Right lobe of liver (tissue), 6 donors: ENCODE measurements around the gene MYLK4. TPM values are rescaled to one million over a fixed set of nuclear protein-coding genes. Genes with fewer than 3 reads are reported as not detected.

Experiments
- ATAC-seq, 4 donors: fragments of 200-7000 bp; cut with Tn5 transposase; one replicate each; pipeline ENCODE4 v1.9.1; 2020; ENCODE audit warnings: mild to moderate bottlenecking in 4 of 4, moderate library complexity in 4 of 4
- DNase-seq, 3 donors: peaks; one replicate each; pipeline ENCODE4 v3.0.0-alpha.2; 2020
- H3K27ac ChIP-seq, 3 donors: fragments of 200-600 bp; one replicate each; pipeline ENCODE4 v1.8.0; 2022
- H3K27me3 ChIP-seq, 2 donors: fragments of 200-600 bp; one replicate each; pipeline ENCODE4 v1.8.0; 2022
- H3K36me3 ChIP-seq, 4 donors: fragments of 200-600 bp; sonication (generic) in 1 of 4; one replicate each; pipeline versions ENCODE4 v1.5.1 to v1.8.0; 2017 to 2022; ENCODE audit warnings: control low read depth in 1 of 4
- H3K4me1 ChIP-seq, 4 donors: fragments of 200-600 bp; sonication (generic) in 1 of 4; one replicate each; pipeline versions ENCODE4 v1.5.1 to v1.8.0; 2017 to 2022; ENCODE audit warnings: control low read depth in 1 of 4
- H3K4me3 ChIP-seq, 3 donors: fragments of 200-600 bp; one replicate each; pipeline ENCODE4 v1.8.0; 2022
- H3K9me3 ChIP-seq, 4 donors: fragments of 200-600 bp; sonication (generic) in 1 of 4; one replicate each; pipeline versions ENCODE4 v1.5.1 to v1.8.0; 2017 to 2022; ENCODE audit warnings: control low read depth in 1 of 4
- POLR2A ChIP-seq: fragments of 450-650 bp; IDR thresholded peaks from one replicate; pipeline ENCODE4 v1.6.1; 2017; ENCODE audit warnings: antibody characterized with exemption, mild to moderate bottlenecking
- WGBS: methylation state at CpG from one replicate; pipeline ENCODE4 v1.1.6; 2018; ENCODE audit warnings: low coverage, low lambda C conversion rate; ENCODE audit not compliant: insufficient coverage; ENCODE audit errors: missing lambda C conversion rate; 5-methylcytosine and 5-hydroxymethylcytosine counted together
- intact Hi-C, 2 donors: fragments of 100-400 bp; cut with DNase I; formaldehyde crosslinking; loops; one replicate each; pipeline versions ENCODE4 v1.11.2 to v1.14.1; 2022
- total RNA-seq, 6 experiments: library from RNA; depleted of rRNA in 2 of 6; stranded (reverse); fragments of >200 nt in 2 of 6; fragmentation: NEBNext Ultra II Directional in 3 of 6; extraction: Animal tissue kit (Norgen Biotek cat#: 25700) in 3 of 6; gene quantifications; one replicate each; pipeline versions ENCODE4 v1.1.0 to v1.2.4, GENCODE V29; 2016 to 2023
- TF ChIP-seq, protein P1 (sequence below), 4 donors: fragments of 200-600 bp in 3 of 4; fragments of 450-650 bp in 1 of 4; IDR thresholded peaks; one replicate each; pipeline versions ENCODE4 v1.5.1 to v1.8.0; 2016 to 2022; ENCODE audit warnings: antibody characterized with exemption in 4 of 4, mild to moderate bottlenecking in 2 of 4
- donor health status: DM: no; HTN: yes; CAD: no.
- donor health status: DM: no; HTN: no; CAD: no.
- donor health status: DM: no; HTN: no; CAD: no.
- donor health status: DM: no; HTN: yes; CAD: no.
- donor health status: DM: no; HTN: yes; CAD: no.

The MYLK4 gene
- total RNA-seq, 6 experiments from 2014 or later = 0.22 to 0.46 (median 0.27) TPM; not detected in 1

- intact Hi-C loops = no loop called here
- TF ChIP-seq, protein P1, sequence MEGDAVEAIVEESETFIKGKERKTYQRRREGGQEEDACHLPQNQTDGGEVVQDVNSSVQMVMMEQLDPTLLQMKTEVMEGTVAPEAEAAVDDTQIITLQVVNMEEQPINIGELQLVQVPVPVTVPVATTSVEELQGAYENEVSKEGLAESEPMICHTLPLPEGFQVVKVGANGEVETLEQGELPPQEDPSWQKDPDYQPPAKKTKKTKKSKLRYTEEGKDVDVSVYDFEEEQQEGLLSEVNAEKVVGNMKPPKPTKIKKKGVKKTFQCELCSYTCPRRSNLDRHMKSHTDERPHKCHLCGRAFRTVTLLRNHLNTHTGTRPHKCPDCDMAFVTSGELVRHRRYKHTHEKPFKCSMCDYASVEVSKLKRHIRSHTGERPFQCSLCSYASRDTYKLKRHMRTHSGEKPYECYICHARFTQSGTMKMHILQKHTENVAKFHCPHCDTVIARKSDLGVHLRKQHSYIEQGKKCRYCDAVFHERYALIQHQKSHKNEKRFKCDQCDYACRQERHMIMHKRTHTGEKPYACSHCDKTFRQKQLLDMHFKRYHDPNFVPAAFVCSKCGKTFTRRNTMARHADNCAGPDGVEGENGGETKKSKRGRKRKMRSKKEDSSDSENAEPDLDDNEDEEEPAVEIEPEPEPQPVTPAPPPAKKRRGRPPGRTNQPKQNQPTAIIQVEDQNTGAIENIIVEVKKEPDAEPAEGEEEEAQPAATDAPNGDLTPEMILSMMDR (IDR thresholded peaks at IDR 0.05) = no peak
- no peak for TF ChIP-seq POLR2A
- Histone ChIP-seq H3K36me3 (peaks cover 0 to 36% (median 5%) of the 10 kb centered on the region in 4 donors), H3K27ac (no peak overlapping the region), H3K27me3 (no peaks in the 10 kb centered on the region), H3K9me3 (no peaks in the 10 kb centered on the region), H3K4me3 (no peak overlapping the region), H3K4me1 (no peaks in the 10 kb centered on the region)
- 89% methylated on average over 5 of the region's 9 CpGs for WGBS
- DNase-seq (no peak), ATAC-seq (no peak)
Measured at GRCh38 chr6:2780102-2780737, 29.5 kb upstream of the MYLK4 start.

DNA sequence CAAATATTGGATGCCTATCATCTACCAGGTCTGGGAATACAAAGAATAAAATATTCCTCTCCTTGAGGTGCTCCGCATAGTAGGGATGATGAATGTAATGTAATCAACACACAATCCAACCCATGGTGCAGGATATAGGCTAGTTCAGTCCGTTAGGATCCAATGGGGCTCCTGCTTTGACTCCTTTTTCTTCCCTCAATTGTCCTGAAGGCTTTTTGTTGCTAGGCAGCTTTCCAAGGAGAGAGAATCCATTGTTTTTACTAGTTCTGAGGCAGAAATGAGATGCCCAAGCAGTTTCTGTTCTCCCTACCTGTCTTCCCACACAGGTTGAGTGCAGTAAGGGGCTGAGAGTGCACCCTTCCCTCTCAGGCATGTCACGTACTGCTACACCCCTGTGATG, 26.5 kb upstream of the MYLK4 start:
- ATAC-seq (no peak), DNase-seq (no peak)
- Histone ChIP-seq H3K27ac (no peak overlapping the region), H3K4me1 (peaks cover 0 to 7% (median under 1%) of the 10 kb centered on the region in 4 donors), H3K4me3 (no peak overlapping the region), H3K27me3 (no peaks in the 10 kb centered on the region), H3K9me3 (no peaks in the 10 kb centered on the region), H3K36me3 (peaks cover 0 to 29% (median 5%) of the 10 kb centered on the region in 4 donors)
- TF ChIP-seq, protein P1 (IDR thresholded peaks at IDR 0.05) = no peak
- intact Hi-C loops = no loop called here
- WGBS = 100% methylated on average over 2 of the region's 3 CpGs

DNA sequence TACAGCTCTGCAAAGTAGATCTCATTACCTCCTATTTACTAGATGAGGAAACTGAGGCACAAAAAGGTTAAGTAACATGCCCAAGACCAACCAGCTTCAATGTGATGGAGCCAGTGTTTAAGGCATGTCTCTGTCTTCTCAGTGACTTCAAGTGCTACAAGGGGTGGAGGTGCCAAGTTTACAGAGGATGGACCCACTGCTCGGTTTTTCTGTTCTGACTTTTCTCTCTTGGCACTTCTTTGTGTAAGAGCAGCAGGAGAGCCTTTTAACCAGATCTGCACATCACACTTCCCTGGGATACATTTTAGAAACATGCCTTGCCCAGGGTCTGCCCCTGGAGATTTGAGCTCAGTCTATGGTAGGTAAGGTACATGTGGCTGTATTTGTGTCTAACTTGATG, 24.3 kb upstream of the MYLK4 start:
- Histone ChIP-seq H3K27ac (no peak overlapping the region), H3K4me1 (peaks cover 0 to 18% (median 7%) of the 10 kb centered on the region in 4 donors), H3K36me3 (peaks cover 0 to 12% (median 1%) of the 10 kb centered on the region in 4 donors), H3K4me3 (no peak overlapping the region), H3K27me3 (no peaks in the 10 kb centered on the region), H3K9me3 (no peaks in the 10 kb centered on the region)
- TF ChIP-seq, protein P1 (IDR thresholded peaks at IDR 0.05) = no peak
- TF ChIP-seq POLR2A = no peak
- ATAC-seq (no peak), DNase-seq (no peak)
- 67% methylated on average over 1 of the region's 1 CpG for WGBS
- intact Hi-C loops = no loop called here

DNA sequence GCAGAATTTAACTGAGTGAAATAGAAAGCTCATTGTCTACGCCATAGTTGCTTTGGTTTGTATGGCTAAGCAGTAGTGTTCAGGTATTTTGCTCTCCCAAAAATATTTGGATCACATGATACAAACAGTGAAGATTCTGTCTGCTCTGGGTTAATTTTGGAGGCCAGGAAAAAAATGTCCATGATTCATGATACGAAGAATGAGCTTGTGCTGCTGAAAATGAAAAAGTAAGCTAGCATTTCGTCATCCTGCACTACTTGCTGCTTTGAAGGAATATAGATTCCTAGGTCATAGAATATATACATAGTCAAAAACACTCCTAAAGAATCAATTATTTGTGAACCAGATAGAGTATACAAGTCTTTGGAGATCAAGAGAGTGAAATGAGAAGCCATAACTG, 22.7 kb upstream of the MYLK4 start:
- no peak for ATAC-seq
- peaks cover 0 to 18% (median 7%) of the 10 kb centered on the region in 4 donors for H3K4me1 ChIP-seq
- DNase-seq = no peak
- no peak overlapping the region for H3K4me3 ChIP-seq
- TF ChIP-seq, protein P1 (IDR thresholded peaks at IDR 0.05) = no peak
- TF ChIP-seq POLR2A = no peak
- no peaks in the 10 kb centered on the region for H3K27me3 ChIP-seq
- peaks cover 0 to 7% (median 0%) of the 10 kb centered on the region in 4 donors for H3K36me3 ChIP-seq
- no peaks in the 10 kb centered on the region for H3K9me3 ChIP-seq
- H3K27ac ChIP-seq = no peak overlapping the region
- intact Hi-C loops = no loop called here
- 70% methylated on average over 3 of the region's 3 CpGs for WGBS
